Gastrocnemius medialis (tissue), 4 donors: ENCODE measurements around the gene ZPLD1.

ENCODE experiments used
- CTCF ChIP-seq, 5 experiments: fragments of 450-650 bp in 3 of 5; fragments of 200-600 bp in 2 of 5; sonication (generic) in 2 of 5; IDR thresholded peaks in 4 of 5; conservative IDR thresholded peaks in 1 of 5; 1 replicate in 4 of 5; 2 replicates in 1 of 5; pipeline ENCODE4 v1.5.1; 2016 to 2019; ENCODE audit warnings: antibody characterized with exemption in 5 of 5, mild to moderate bottlenecking in 3 of 5, moderate library complexity in 3 of 5
- POLR2A ChIP-seq, 2 donors: fragments of 450-650 bp; IDR thresholded peaks; one replicate each; pipeline ENCODE4 v1.6.1; 2017; ENCODE audit warnings: antibody characterized with exemption in 2 of 2, mild to moderate bottlenecking in 2 of 2, moderate library complexity in 2 of 2

DNA sequence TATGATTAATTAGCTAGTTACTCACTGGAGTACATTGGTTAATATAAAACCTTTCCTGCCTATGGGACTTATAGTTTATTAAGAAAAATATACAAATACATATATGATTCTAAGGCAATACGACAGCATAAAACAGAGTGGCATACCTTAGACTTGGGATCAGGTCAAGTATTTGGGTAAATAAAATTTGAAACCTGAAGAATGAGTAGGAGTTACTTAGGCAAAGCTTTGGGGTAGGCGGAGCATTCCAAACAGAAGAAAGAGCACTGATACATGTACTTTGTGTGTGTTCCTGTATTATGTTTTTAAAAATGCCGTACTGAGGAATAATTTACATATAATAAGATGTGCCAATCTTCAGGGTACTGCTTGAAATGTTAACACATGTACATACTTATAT lies 15.1 kb downstream of the ZPLD1 start:
- TF ChIP-seq CTCF (IDR thresholded peaks at IDR 0.05 in 4 of 5, conservative IDR thresholded peaks at IDR 0.05 in 1 of 5) = no peak
- no peak for TF ChIP-seq POLR2A (IDR thresholded peaks at IDR 0.05)
